ENCODE measurements around the gene GOLGA8J. TPM values are rescaled to one million over a fixed set of nuclear protein-coding genes. Genes with fewer than 3 reads are reported as not detected.

GOLGA8J gene
- total RNA-seq, 4 donors from 2014 or later = 0.95 TPM; not detected in 3

- 43 to 59% methylated on average over 1 to 5 of the region's 5 CpGs for WGBS, 2 donors (ENCODE audit: low coverage in 1 of 2)
- in situ Hi-C loops (cut with MboI; ENCODE audit: low pct_ligation_motif_present in 1 of 4, low pct_unique_long_range_greater_than_20kb in 1 of 4, low sequenced_read_pairs in 3 of 4) (no loop called here), intact Hi-C loops (cut with DNase I; ENCODE audit: low total_unique reads) (no loop called here)
- Histone ChIP-seq H3K36me3 (no peaks in the 10 kb centered on the region), H3K27ac (peak overlapping the region in 1 of 4 donors; percentile 12), H3K9me3 (no peaks in the 10 kb centered on the region), H3K4me3 (no peak overlapping the region), H3K27me3 (no peaks in the 10 kb centered on the region), H3K4me1 (peaks cover 0 to 15% (median 5%) of the 10 kb centered on the region in 4 donors)
- no peak for TF ChIP-seq EP300 (IDR thresholded peaks at IDR 0.05; ENCODE audit: low read depth)
- TF ChIP-seq POLR2AphosphoS5 (IDR thresholded peaks at IDR 0.05) = no peak
- TF ChIP-seq CTCF (IDR thresholded peaks at IDR 0.05) = no peak
- TF ChIP-seq POLR2A (IDR thresholded peaks at IDR 0.05) = no peak
- DNase-seq = peak; percentile 42
Observed at GRCh38 chr15:30038667-30039523, 43.9 kb upstream of the GOLGA8J start.

DNA sequence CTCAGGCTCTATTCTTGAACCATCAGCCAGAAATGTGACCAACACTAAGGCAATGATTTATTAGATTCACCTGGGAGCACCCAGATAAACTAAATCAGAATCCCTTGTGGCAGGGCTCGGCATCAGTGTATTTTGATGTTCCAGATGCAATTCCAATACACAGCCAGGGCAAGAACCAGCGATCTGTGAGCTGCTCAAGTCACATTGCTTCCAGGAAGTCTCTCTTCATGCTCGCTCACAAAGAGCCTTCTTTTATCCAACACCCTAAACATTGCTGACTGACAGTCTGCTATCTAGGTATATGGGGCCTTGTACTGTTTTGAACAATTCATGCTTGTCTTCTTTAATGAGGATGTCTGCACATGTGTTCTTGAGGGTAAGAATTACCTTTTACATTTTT is 40.9 kb upstream of the GOLGA8J start:
- DNase-seq = no peak
- intact Hi-C loops (cut with DNase I; ENCODE audit: low total_unique reads) (no loop called here), in situ Hi-C loops (cut with MboI; ENCODE audit: low pct_ligation_motif_present in 1 of 4, low pct_unique_long_range_greater_than_20kb in 1 of 4, low sequenced_read_pairs in 3 of 4) (no loop called here)
- no peaks in the 10 kb centered on the region for H3K9me3 ChIP-seq
- 59 to 71% methylated on average over 3 of the region's 3 CpGs for WGBS, 2 donors (ENCODE audit: low coverage in 1 of 2)
- H3K4me1 ChIP-seq = peaks cover 0 to 15% (median 5%) of the 10 kb centered on the region in 4 donors
- TF ChIP-seq POLR2A (IDR thresholded peaks at IDR 0.05) (no peak), CTCF (IDR thresholded peaks at IDR 0.05) (no peak)
- no peaks in the 10 kb centered on the region for H3K27me3 ChIP-seq
- H3K27ac ChIP-seq = no peak overlapping the region
- no peak overlapping the region for H3K4me3 ChIP-seq
- no peaks in the 10 kb centered on the region for H3K36me3 ChIP-seq

- TF ChIP-seq POLR2A (IDR thresholded peaks at IDR 0.05) = no peak
- no peak for TF ChIP-seq EP300 (IDR thresholded peaks at IDR 0.05; ENCODE audit: low read depth)
- TF ChIP-seq POLR2AphosphoS5 (IDR thresholded peaks at IDR 0.05) = no peak
- TF ChIP-seq CTCF (IDR thresholded peaks at IDR 0.05) = no peak
- no peak overlapping the region for H3K4me3 ChIP-seq
- peaks cover 0 to 15% (median 5%) of the 10 kb centered on the region in 4 donors for H3K4me1 ChIP-seq
- in situ Hi-C loops (cut with MboI; ENCODE audit: low pct_ligation_motif_present in 1 of 4, low pct_unique_long_range_greater_than_20kb in 1 of 4, low sequenced_read_pairs in 3 of 4) = no loop called here
- no peak overlapping the region for H3K27ac ChIP-seq
- no peaks in the 10 kb centered on the region for H3K36me3 ChIP-seq
- DNase-seq = no peak
- H3K27me3 ChIP-seq = no peaks in the 10 kb centered on the region
- intact Hi-C loops (cut with DNase I; ENCODE audit: low total_unique reads) = no loop called here
- WGBS, 2 donors (ENCODE audit: low coverage in 1 of 2) = 76 to 77% methylated on average over 3 to 4 of the region's 4 CpGs
- no peaks in the 10 kb centered on the region for H3K9me3 ChIP-seq
Observed at GRCh38 chr15:30042556-30042955, 40.2 kb upstream of the GOLGA8J start.

- no peaks in the 10 kb centered on the region for H3K9me3 ChIP-seq
- in situ Hi-C loops (cut with MboI; ENCODE audit: low pct_ligation_motif_present in 1 of 4, low pct_unique_long_range_greater_than_20kb in 1 of 4, low sequenced_read_pairs in 3 of 4) (no loop called here), intact Hi-C loops (cut with DNase I; ENCODE audit: low total_unique reads) (no loop called here)
- H3K4me1 ChIP-seq = peaks cover 0 to 15% (median 5%) of the 10 kb centered on the region in 4 donors
- 35 to 40% methylated on average over 2 of the region's 2 CpGs for WGBS, 2 donors (ENCODE audit: low coverage in 1 of 2)
- no peak overlapping the region for H3K4me3 ChIP-seq
- no peaks in the 10 kb centered on the region for H3K27me3 ChIP-seq
- no peaks in the 10 kb centered on the region for H3K36me3 ChIP-seq
- DNase-seq = no peak
- H3K27ac ChIP-seq = no peak overlapping the region
- TF ChIP-seq CTCF (IDR thresholded peaks at IDR 0.05) = peak in 1 of 5 experiments; percentile 11
- TF ChIP-seq POLR2AphosphoS5 (IDR thresholded peaks at IDR 0.05) = no peak
- no peak for TF ChIP-seq POLR2A (IDR thresholded peaks at IDR 0.05)
Observed at GRCh38 chr15:30043211-30043655, 39.5 kb upstream of the GOLGA8J start.

All from transverse colon (tissue), 4 donors.